ENCODE measurements around the gene KIAA1217.

KIAA1217 gene

DNA sequence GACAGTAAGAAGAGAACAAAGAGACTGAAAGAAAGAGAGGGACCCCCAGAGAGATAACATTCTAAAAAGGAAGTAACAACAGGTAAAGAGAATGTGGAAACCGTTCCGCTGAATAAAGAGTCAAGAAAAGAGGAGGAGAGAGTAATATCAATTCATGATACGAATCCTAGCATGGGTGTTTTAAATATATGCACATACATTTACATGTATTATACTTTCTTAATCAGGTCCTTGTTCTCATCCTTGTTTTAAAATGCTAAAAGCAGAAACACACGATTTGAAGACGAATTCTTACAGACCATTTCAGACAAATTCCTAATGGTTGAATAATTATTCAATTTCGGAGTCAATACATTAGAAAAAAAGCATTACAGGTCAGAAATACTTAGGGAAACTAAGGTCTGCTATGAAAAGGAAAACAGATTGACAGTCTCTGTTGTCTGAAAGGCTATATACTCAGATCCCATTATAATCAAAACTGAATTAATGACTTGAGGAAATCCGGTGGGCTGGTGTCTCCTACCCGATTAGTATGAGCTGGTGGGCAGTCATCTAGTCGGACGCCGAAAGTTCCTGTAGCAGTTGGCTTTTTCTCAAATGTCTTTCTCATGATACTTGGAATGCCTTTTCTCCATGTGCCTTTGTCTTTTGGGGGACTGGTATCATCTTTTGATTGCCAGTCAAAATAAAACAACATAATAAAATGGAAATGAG lies 387.4 kb downstream of the KIAA1217 start:
- Histone ChIP-seq H2AFZ (no peak overlapping the region), H3K79me2 (no peaks in the 10 kb centered on the region), H3K4me2 (ENCODE audit: low read length) (no peak overlapping the region), H3K9ac (no peak overlapping the region), H3K27ac (no peak overlapping the region), H3K4me1 (peaks cover 6% of the 10 kb centered on the region), H3K9me3 (ENCODE audit: control insufficient read depth, low read length) (no peaks in the 10 kb centered on the region), H3K36me3 (ENCODE audit: control insufficient read depth, insufficient read depth, low read length) (no peaks in the 10 kb centered on the region), H3K4me3 (ENCODE audit: low read depth, low read length) (no peak overlapping the region), H3K27me3 (ENCODE audit: control insufficient read depth, insufficient read depth, low read length) (no peaks in the 10 kb centered on the region)
- TF ChIP-seq CTCF (IDR thresholded peaks at IDR 0.05) = no peak

GRCh38 chr10:24597426-24597825 lies 388.5 kb downstream of the KIAA1217 start:
- no peaks in the 10 kb centered on the region for H3K9me3 ChIP-seq (ENCODE audit: control insufficient read depth, low read length)
- no peak overlapping the region for H3K4me3 ChIP-seq (ENCODE audit: low read depth, low read length)
- H3K9ac ChIP-seq = no peak overlapping the region
- no peaks in the 10 kb centered on the region for H3K79me2 ChIP-seq
- H3K4me2 ChIP-seq (ENCODE audit: low read length) = no peak overlapping the region
- TF ChIP-seq CTCF (IDR thresholded peaks at IDR 0.05) = no peak
- H3K27ac ChIP-seq = no peak overlapping the region
- H2AFZ ChIP-seq = no peak overlapping the region
- H3K36me3 ChIP-seq (ENCODE audit: control insufficient read depth, insufficient read depth, low read length) = no peaks in the 10 kb centered on the region
- H3K4me1 ChIP-seq = peaks cover 6% of the 10 kb centered on the region
- no peaks in the 10 kb centered on the region for H3K27me3 ChIP-seq (ENCODE audit: control insufficient read depth, insufficient read depth, low read length)
